H9 (cell line): ENCODE results near the gene TBL1Y. TPM values are rescaled to one million over a fixed set of nuclear protein-coding genes. Genes with fewer than 3 reads are reported as not detected.

Experiments used
- DNase-seq: peaks from one replicate; pipeline ENCODE4 v3.0.0-alpha.2; 2017
- H2AFZ ChIP-seq: one replicate; pipeline ENCODE4 v1.6.1; 2013; ENCODE audit warnings: mild to moderate bottlenecking, low read length, control low read depth, moderate library complexity
- H2AK5ac ChIP-seq: 2 replicates; pipeline ENCODE4 v1.6.1; 2013; ENCODE audit warnings: low read length, control low read depth, mixed read lengths; ENCODE audit not compliant: insufficient read length
- H2BK120ac ChIP-seq: one replicate; pipeline ENCODE4 v1.6.1; 2013; ENCODE audit warnings: low read depth, mild to moderate bottlenecking, low read length, control low read depth, inconsistent platforms; ENCODE audit not compliant: poor library complexity, severe bottlenecking
- H2BK12ac ChIP-seq: 2 replicates; pipeline ENCODE4 v1.6.1; 2013; ENCODE audit warnings: low read length, control low read depth, mixed read lengths, low read depth; ENCODE audit not compliant: insufficient read length
- H2BK15ac ChIP-seq: 2 replicates; pipeline ENCODE4 v1.6.1; 2013; ENCODE audit warnings: low read depth, low read length, control low read depth
- H2BK20ac ChIP-seq: one replicate; pipeline ENCODE4 v1.6.1; 2013; ENCODE audit warnings: low read depth, mild to moderate bottlenecking, low read length, control low read depth, inconsistent platforms; ENCODE audit not compliant: poor library complexity, severe bottlenecking
- H2BK5ac ChIP-seq: 2 replicates; pipeline ENCODE4 v1.6.1; 2013; ENCODE audit warnings: low read length, control low read depth, mixed read lengths; ENCODE audit not compliant: insufficient read length
- H3K14ac ChIP-seq: 2 replicates; pipeline ENCODE4 v1.6.1; 2013; ENCODE audit warnings: low read length, control low read depth; ENCODE audit not compliant: insufficient read depth
- H3K18ac ChIP-seq: 2 replicates; pipeline ENCODE4 v1.6.1; 2013; ENCODE audit warnings: low read depth, mild to moderate bottlenecking, mixed read lengths, low read length, control low read depth; ENCODE audit not compliant: insufficient read length
- H3K23ac ChIP-seq: 2 replicates; pipeline ENCODE4 v1.6.1; 2013; ENCODE audit warnings: low read length, control low read depth, mixed read lengths, low read depth; ENCODE audit not compliant: insufficient read length
- H3K23me2 ChIP-seq: 2 replicates; pipeline ENCODE4 v1.6.1; 2013; ENCODE audit warnings: low read depth, mild to moderate bottlenecking, mixed read lengths, low read length, control low read depth; ENCODE audit not compliant: insufficient read length, poor library complexity, severe bottlenecking
- H3K27ac ChIP-seq: 2 replicates; pipeline ENCODE4 v1.5.1; 2013; ENCODE audit warnings: low read length, control low read depth, mixed read lengths, low read depth; ENCODE audit not compliant: insufficient read length
- H3K27me3 ChIP-seq: 2 replicates; pipeline ENCODE4 v1.6.1; 2013; ENCODE audit warnings: low read length, control low read depth, inconsistent platforms; ENCODE audit not compliant: insufficient read depth
- H3K4ac ChIP-seq: 2 replicates; pipeline ENCODE4 v1.6.1; 2013; ENCODE audit warnings: low read depth, mild to moderate bottlenecking, control low read depth, inconsistent platforms, low read length, moderate library complexity
- H3K4me1 ChIP-seq: 2 replicates; pipeline ENCODE4 v1.6.1; 2013; ENCODE audit warnings: low read length, control low read depth, inconsistent platforms; ENCODE audit not compliant: insufficient read depth
- H3K4me2 ChIP-seq: 2 replicates; pipeline ENCODE4 v1.6.1; 2013; ENCODE audit warnings: low read length, control low read depth, mixed read lengths; ENCODE audit not compliant: insufficient read length, insufficient read depth
- H3K56ac ChIP-seq: 2 replicates; pipeline ENCODE4 v1.6.1; 2013; ENCODE audit warnings: low read depth, mild to moderate bottlenecking, mixed read lengths, low read length, control low read depth; ENCODE audit not compliant: insufficient read length
- H3K79me1 ChIP-seq: 2 replicates; pipeline ENCODE4 v1.6.1; 2013; ENCODE audit warnings: low read depth, mild to moderate bottlenecking, moderate library complexity, low read length, control low read depth, inconsistent platforms; ENCODE audit not compliant: insufficient read depth, poor library complexity, severe bottlenecking
- H3K79me2 ChIP-seq: 2 replicates; pipeline ENCODE4 v1.6.1; 2013; ENCODE audit warnings: low read length, control low read depth, inconsistent platforms; ENCODE audit not compliant: insufficient read depth
- H3K9ac ChIP-seq: 2 replicates; pipeline ENCODE4 v1.6.1; 2013; ENCODE audit warnings: low read length, control low read depth, mixed read lengths; ENCODE audit not compliant: insufficient read length; ENCODE audit errors: extremely low read depth
- H3K9me3 ChIP-seq: one replicate; pipeline ENCODE4 v1.6.1; 2013; ENCODE audit warnings: low read depth, low read length, inconsistent platforms; ENCODE audit not compliant: control insufficient read depth
- H3T11ph ChIP-seq: one replicate; pipeline ENCODE4 v1.6.1; 2013; ENCODE audit warnings: mild to moderate bottlenecking, low read length, control low read depth, inconsistent platforms
- H4K20me1 ChIP-seq: one replicate; pipeline ENCODE4 v1.6.1; 2013; ENCODE audit not compliant: control insufficient read depth, insufficient read length, insufficient read depth
- H4K5ac ChIP-seq: 2 replicates; pipeline ENCODE4 v1.6.1; 2013; ENCODE audit warnings: low read depth, mild to moderate bottlenecking, mixed read lengths, low read length, control low read depth; ENCODE audit not compliant: insufficient read length
- H4K8ac ChIP-seq: replicated peaks from 2 replicates; pipeline ENCODE4 v1.6.1; 2013; ENCODE audit warnings: low read length, control low read depth, mixed read lengths, low read depth; ENCODE audit not compliant: insufficient read length
- H4K91ac ChIP-seq: 2 replicates; pipeline ENCODE4 v1.6.1; 2013; ENCODE audit warnings: low read depth, mild to moderate bottlenecking, moderate library complexity, mixed read lengths, low read length, control low read depth; ENCODE audit not compliant: insufficient read length
- H3K27ac Mint-ChIP-seq, 3 experiments: 2 replicates in 2 of 3; 3 replicates in 1 of 3; pipeline ENCODE4 v1.8.0; 2020 to 2021; ENCODE audit warnings: mixed read lengths in 3 of 3, mild to moderate bottlenecking in 1 of 3, moderate library complexity in 1 of 3
- H3K27me3 Mint-ChIP-seq: 2 replicates; pipeline ENCODE4 v1.8.0; 2021; ENCODE audit warnings: low read depth, mild to moderate bottlenecking, moderate library complexity, mixed read lengths
- H3K36me3 Mint-ChIP-seq, 3 experiments: 2 replicates in 2 of 3; 3 replicates in 1 of 3; pipeline ENCODE4 v1.8.0; 2020 to 2021; ENCODE audit warnings: low read depth in 3 of 3, mixed read lengths in 3 of 3; ENCODE audit not compliant: insufficient read depth in 1 of 3
- H3K4me1 Mint-ChIP-seq, 2 experiments: 2 replicates each; pipeline ENCODE4 v1.8.0; 2020; ENCODE audit warnings: mixed read lengths in 2 of 2
- H3K4me3 Mint-ChIP-seq, 2 experiments: 2 replicates in 1 of 2; 3 replicates in 1 of 2; pipeline ENCODE4 v1.8.0; 2020 to 2021; ENCODE audit warnings: mild to moderate bottlenecking in 2 of 2, mixed read lengths in 2 of 2, moderate library complexity in 1 of 2
- H3K9me3 Mint-ChIP-seq, 2 experiments: 2 replicates in 1 of 2; 3 replicates in 1 of 2; pipeline ENCODE4 v1.8.0; 2020; ENCODE audit warnings: mild to moderate bottlenecking in 2 of 2, mixed read lengths in 2 of 2, moderate library complexity in 1 of 2
- CTCF ChIP-seq: fragments of 200-600 bp; sonication (generic); conservative IDR thresholded peaks from 3 replicates; pipeline ENCODE4 v1.8.0; 2021; ENCODE audit warnings: antibody characterized with exemption, mild to moderate bottlenecking
- WGBS: extraction: QIAGEN DNeasy Blood & Tissue Kit; methylation state at CpG from one replicate; pipeline ENCODE4 v1.1.7; 2013; ENCODE audit warnings: missing lambda C conversion rate, low lambda C conversion rate, mixed read lengths; ENCODE audit not compliant: insufficient read length; ENCODE audit errors: extremely low coverage; 5-methylcytosine and 5-hydroxymethylcytosine counted together
- total RNA-seq: library from RNA; stranded (reverse); gene quantifications from 2 replicates; pipeline ENCODE4 v1.2.1, GENCODE V29; 2021

The TBL1Y gene
- total RNA-seq, 1 experiment from 2014 or later: not detected

GRCh38 chrY:7094365-7094764 lies 183.9 kb downstream of the TBL1Y start:
- no peaks in the 10 kb centered on the region for H3K36me3 Mint-ChIP-seq
- no peak overlapping the region for H2AK5ac ChIP-seq
- H3K27me3 ChIP-seq: no peaks in the 10 kb centered on the region
- no peak for TF ChIP-seq CTCF
- no peak overlapping the region for H3K4me2 ChIP-seq
- DNase-seq: no peak
- H3K14ac ChIP-seq: no peak overlapping the region
- H3K18ac ChIP-seq: no peak overlapping the region
- H2BK15ac ChIP-seq: no peak overlapping the region
- no peak overlapping the region for H2AFZ ChIP-seq
- no peak overlapping the region for H4K5ac ChIP-seq
- no peak overlapping the region for H3K56ac ChIP-seq
- no peaks in the 10 kb centered on the region for H3K9me3 ChIP-seq
- no peaks in the 10 kb centered on the region for H3K4me1 Mint-ChIP-seq
- no peaks in the 10 kb centered on the region for H3K27me3 Mint-ChIP-seq
- H4K8ac ChIP-seq: no peak overlapping the region
- no CpG with 5 or more reads among the region's 2 CpGs for WGBS
- H3K27ac ChIP-seq: no peak overlapping the region
- no peak overlapping the region for H2BK5ac ChIP-seq
- no peaks in the 10 kb centered on the region for H3K9me3 Mint-ChIP-seq
- H3K4me1 ChIP-seq: no peaks in the 10 kb centered on the region
- no peak overlapping the region for H3K23ac ChIP-seq
- no peaks in the 10 kb centered on the region for H4K20me1 ChIP-seq
- no peak overlapping the region for H2BK120ac ChIP-seq
- no peaks in the 10 kb centered on the region for H3K23me2 ChIP-seq
- no peak overlapping the region for H3T11ph ChIP-seq
- H3K9ac ChIP-seq: no peak overlapping the region
- H2BK12ac ChIP-seq: no peak overlapping the region
- no peak overlapping the region for H4K91ac ChIP-seq
- no peaks in the 10 kb centered on the region for H3K79me2 ChIP-seq
- H3K79me1 ChIP-seq: no peaks in the 10 kb centered on the region
- H3K4ac ChIP-seq: no peak overlapping the region
- H3K4me3 Mint-ChIP-seq: no peak overlapping the region
- H2BK20ac ChIP-seq: no peak overlapping the region
- no peak overlapping the region for H3K27ac Mint-ChIP-seq
